Loucy (cell line): Measurements from ENCODE around the gene ZNF385B.
A peak's percentile ranks its signal among the peaks of the same experiment; 100 is the strongest.

Source experiments
- H2AFZ ChIP-seq: fragments of 200-600 bp; sonication (generic); 2 replicates; pipeline ENCODE4 v1.6.0; 2016; ENCODE audit warnings: antibody characterized with exemption, mild to moderate bottlenecking, low read length, moderate library complexity
- H3F3A ChIP-seq: fragments of 200-600 bp; 2 replicates; pipeline ENCODE4 v1.6.0; 2016; ENCODE audit warnings: antibody characterized with exemption, low read depth, mild to moderate bottlenecking
- H3K27me3 ChIP-seq: fragments of 200-600 bp; sonication (generic); 2 replicates; pipeline ENCODE4 v1.6.1; 2014; ENCODE audit warnings: low read length, mild to moderate bottlenecking; ENCODE audit not compliant: insufficient read depth, poor library complexity, severe bottlenecking
- H3K36me3 ChIP-seq: fragments of 200-600 bp; sonication (generic); 2 replicates; pipeline ENCODE4 v1.6.1; 2016; ENCODE audit warnings: low read length; ENCODE audit not compliant: insufficient read depth
- H3K4me1 ChIP-seq: fragments of 200-600 bp; sonication (generic); 2 replicates; pipeline ENCODE4 v1.5.1; 2014; ENCODE audit warnings: low read length, mild to moderate bottlenecking; ENCODE audit not compliant: insufficient read depth, poor library complexity, severe bottlenecking
- H3K4me2 ChIP-seq: fragments of 200-600 bp; sonication (generic); 2 replicates; pipeline ENCODE4 v1.6.0; 2014; ENCODE audit warnings: antibody characterized with exemption, low read length, low read depth, mild to moderate bottlenecking; ENCODE audit not compliant: poor library complexity, severe bottlenecking
- H3K4me3 ChIP-seq: fragments of 200-600 bp; sonication (generic); 2 replicates; pipeline ENCODE4 v1.5.1; 2014; ENCODE audit warnings: low read length, mild to moderate bottlenecking, mixed read lengths; ENCODE audit not compliant: poor library complexity, severe bottlenecking
- H3K79me2 ChIP-seq: fragments of 200-600 bp; sonication (generic); 2 replicates; pipeline ENCODE4 v1.6.1; 2014; ENCODE audit warnings: low read length; ENCODE audit not compliant: insufficient read depth
- H3K9ac ChIP-seq: fragments of 200-600 bp; sonication (generic); 2 replicates; pipeline ENCODE4 v1.6.0; 2014; ENCODE audit warnings: mild to moderate bottlenecking, low read depth, low read length, moderate library complexity; ENCODE audit not compliant: poor library complexity, severe bottlenecking
- H3K9me2 ChIP-seq: fragments of 200-600 bp; sonication (generic); replicated peaks from 2 replicates; pipeline ENCODE4 v1.6.1; 2016; ENCODE audit warnings: low read depth, low read length, mixed read lengths
- H3K9me3 ChIP-seq: fragments of 200-600 bp; sonication (generic); 2 replicates; pipeline ENCODE4 v1.6.1; 2014; ENCODE audit warnings: mild to moderate bottlenecking, antibody characterized with exemption, low read length, low read depth; ENCODE audit not compliant: insufficient read depth
- H4K20me1 ChIP-seq: fragments of 200-600 bp; sonication (generic); 2 replicates; pipeline ENCODE4 v1.6.0; 2014; ENCODE audit warnings: antibody characterized with exemption, low read length, mild to moderate bottlenecking; ENCODE audit not compliant: insufficient read depth, poor library complexity, severe bottlenecking
- CTCF ChIP-seq: fragments of 200-600 bp; sonication (generic); conservative IDR thresholded peaks from 2 replicates; pipeline ENCODE4 v1.5.1; 2014; ENCODE audit warnings: mild to moderate bottlenecking, antibody characterized with exemption, low read length
- EZH2phosphoT487 ChIP-seq: fragments of 200-600 bp; IDR thresholded peaks from 2 replicates; pipeline ENCODE4 v1.6.1; 2018; ENCODE audit warnings: antibody characterized with exemption, mild to moderate bottlenecking, moderate library complexity, borderline replicate concordance

Gene ZNF385B

GRCh38 chr2:179410552-179411356, 450.7 kb downstream of the ZNF385B start:
- peak overlapping the region; percentile 80 for H2AFZ ChIP-seq
- peak overlapping the region; percentile 29 for H3K4me2 ChIP-seq
- no peaks in the 10 kb centered on the region for H4K20me1 ChIP-seq
- H3K9ac ChIP-seq, result no peak overlapping the region
- H3K9me2 ChIP-seq, result no peaks in the 10 kb centered on the region
- H3K79me2 ChIP-seq, result no peaks in the 10 kb centered on the region
- H3K36me3 ChIP-seq, result no peaks in the 10 kb centered on the region
- TF ChIP-seq EZH2phosphoT487 (no peak), CTCF (peak; percentile 91)
- no peaks in the 10 kb centered on the region for H3K27me3 ChIP-seq
- H3K4me3 ChIP-seq, result no peak overlapping the region
- H3K9me3 ChIP-seq, result no peaks in the 10 kb centered on the region
- H3K4me1 ChIP-seq, result no peaks in the 10 kb centered on the region
- H3F3A ChIP-seq, result no peaks in the 10 kb centered on the region

- H3K4me2 ChIP-seq, result no peak overlapping the region
- no peak overlapping the region for H3K9ac ChIP-seq
- H3K4me3 ChIP-seq, result no peak overlapping the region
- H3K9me3 ChIP-seq, result no peaks in the 10 kb centered on the region
- no peak overlapping the region for H2AFZ ChIP-seq
- H3K9me2 ChIP-seq, result no peaks in the 10 kb centered on the region
- no peak for TF ChIP-seq CTCF
- TF ChIP-seq EZH2phosphoT487, result no peak
- no peaks in the 10 kb centered on the region for H3K27me3 ChIP-seq
- H3F3A ChIP-seq, result no peaks in the 10 kb centered on the region
- H3K36me3 ChIP-seq, result no peaks in the 10 kb centered on the region
- no peaks in the 10 kb centered on the region for H4K20me1 ChIP-seq
- no peaks in the 10 kb centered on the region for H3K79me2 ChIP-seq
- no peaks in the 10 kb centered on the region for H3K4me1 ChIP-seq
Observed at GRCh38 chr2:179403624-179404023, 457.8 kb downstream of the ZNF385B start.

- Histone ChIP-seq H4K20me1 (no peaks in the 10 kb centered on the region), H3K27me3 (no peaks in the 10 kb centered on the region), H3K79me2 (no peaks in the 10 kb centered on the region), H3K9me2 (no peaks in the 10 kb centered on the region), H2AFZ (no peak overlapping the region), H3K36me3 (no peaks in the 10 kb centered on the region), H3F3A (0 out of 2 replicates have a peak, but pooled peaks cover 6% of the 10 kb centered on the region), H3K9me3 (no peaks in the 10 kb centered on the region; the same call in 1 of the 2 replicates), H3K4me1 (no peaks in the 10 kb centered on the region), H3K4me3 (no peak overlapping the region), H3K9ac (no peak overlapping the region), H3K4me2 (no peak overlapping the region)
- no peak for TF ChIP-seq CTCF
Observed at GRCh38 chr2:179393481-179393880, 467.9 kb downstream of the ZNF385B start.
